ENCODE measurements around the gene MGST3.

DNA sequence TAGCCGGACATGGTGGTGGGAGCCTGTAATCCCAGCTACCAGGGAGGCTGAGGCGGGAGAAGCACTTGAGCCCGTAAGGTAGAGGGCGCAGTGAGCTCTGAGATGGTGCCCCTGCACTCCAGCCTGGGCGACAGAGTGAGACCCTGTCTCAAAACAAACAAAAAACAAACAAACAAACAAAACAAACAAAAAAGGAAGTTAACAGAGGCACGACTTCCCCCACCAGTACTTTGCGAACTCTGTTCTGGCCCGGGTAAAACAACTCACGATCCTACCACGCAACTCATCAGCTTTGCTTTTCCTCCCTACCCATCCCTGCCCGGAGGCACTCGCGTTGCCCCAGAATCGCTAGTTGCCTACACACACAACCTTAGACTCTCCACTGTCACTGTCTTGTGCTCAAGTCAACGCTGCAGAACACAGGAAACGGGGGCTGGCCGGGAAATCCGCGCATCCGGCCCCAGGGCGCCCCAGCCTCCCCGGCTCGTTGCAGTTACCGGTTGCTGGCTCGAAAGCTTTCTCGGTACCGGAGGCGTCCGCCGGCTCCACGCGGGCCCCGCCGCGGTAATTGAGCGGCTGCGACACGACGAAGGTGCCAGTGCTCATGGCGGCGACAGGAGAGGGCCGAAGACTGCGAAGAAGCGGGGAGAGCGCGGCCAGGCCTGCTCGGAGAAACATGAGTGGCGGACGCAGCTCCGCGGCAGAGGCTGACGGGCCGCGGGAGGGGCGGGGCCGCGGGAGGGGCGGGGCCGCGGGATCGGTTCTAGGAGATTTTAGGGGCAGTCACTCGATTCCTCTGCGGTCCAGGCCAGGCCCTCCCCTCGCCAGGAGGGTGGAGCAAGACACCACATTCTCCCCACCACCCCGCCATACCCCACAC is 67.1 kb downstream of the MGST3 start, which contains the start of gene ALDH9A1:
- TF ChIP-seq CTCF (conservative IDR thresholded peaks at IDR 0.05; ENCODE audit: low read length) (peak; percentile 51), EZH2phosphoT487 (IDR thresholded peaks at IDR 0.05; ENCODE audit: borderline replicate concordance) (no peak)
